ENCODE measurements around the gene CDC42SE1.

DNA sequence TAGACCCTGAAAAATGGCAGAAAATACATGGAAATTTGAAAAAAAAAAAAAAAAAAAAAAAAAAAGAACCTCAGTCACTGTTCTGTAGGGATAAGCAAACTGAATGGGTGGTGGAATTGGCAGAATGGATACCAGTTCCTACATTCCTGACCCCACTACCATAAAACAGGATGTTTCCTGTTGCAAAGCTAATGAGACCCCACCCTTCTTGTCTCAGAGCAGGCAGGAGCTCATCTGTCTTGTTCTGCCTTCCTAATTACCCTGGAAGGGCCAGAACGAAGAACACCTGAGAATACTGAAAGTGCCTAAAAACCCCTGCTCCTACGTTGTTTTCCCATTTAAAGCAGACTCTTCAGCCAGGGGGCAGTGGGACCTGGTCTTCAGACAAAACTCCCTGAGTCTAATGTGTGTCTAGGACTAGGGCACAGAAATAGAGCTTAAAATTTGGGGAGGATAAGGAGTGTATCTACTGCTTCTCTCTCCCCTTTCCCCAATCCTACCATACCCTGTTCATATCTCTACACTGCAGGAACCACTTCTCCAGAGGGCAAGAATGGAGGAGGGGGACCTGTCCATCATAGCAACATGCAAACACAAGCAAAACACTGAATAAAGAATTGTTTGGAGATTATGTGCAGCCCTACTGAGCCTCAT is 7.9 kb downstream of the CDC42SE1 start:
- TF ChIP-seq EZH2 (IDR thresholded peaks at IDR 0.05; ENCODE audit: borderline replicate concordance, low read length) = no peak
- TF ChIP-seq, protein P1, sequence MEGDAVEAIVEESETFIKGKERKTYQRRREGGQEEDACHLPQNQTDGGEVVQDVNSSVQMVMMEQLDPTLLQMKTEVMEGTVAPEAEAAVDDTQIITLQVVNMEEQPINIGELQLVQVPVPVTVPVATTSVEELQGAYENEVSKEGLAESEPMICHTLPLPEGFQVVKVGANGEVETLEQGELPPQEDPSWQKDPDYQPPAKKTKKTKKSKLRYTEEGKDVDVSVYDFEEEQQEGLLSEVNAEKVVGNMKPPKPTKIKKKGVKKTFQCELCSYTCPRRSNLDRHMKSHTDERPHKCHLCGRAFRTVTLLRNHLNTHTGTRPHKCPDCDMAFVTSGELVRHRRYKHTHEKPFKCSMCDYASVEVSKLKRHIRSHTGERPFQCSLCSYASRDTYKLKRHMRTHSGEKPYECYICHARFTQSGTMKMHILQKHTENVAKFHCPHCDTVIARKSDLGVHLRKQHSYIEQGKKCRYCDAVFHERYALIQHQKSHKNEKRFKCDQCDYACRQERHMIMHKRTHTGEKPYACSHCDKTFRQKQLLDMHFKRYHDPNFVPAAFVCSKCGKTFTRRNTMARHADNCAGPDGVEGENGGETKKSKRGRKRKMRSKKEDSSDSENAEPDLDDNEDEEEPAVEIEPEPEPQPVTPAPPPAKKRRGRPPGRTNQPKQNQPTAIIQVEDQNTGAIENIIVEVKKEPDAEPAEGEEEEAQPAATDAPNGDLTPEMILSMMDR (conservative IDR thresholded peaks at IDR 0.05 in 1 of 2, IDR thresholded peaks at IDR 0.05 in 1 of 2; ENCODE audit: extremely low read depth in 1 of 2, insufficient read depth in 1 of 2, low read depth in 1 of 2, low read length in 2 of 2) = no peak
